Measurements from ENCODE around the gene HOXB9.

Gene HOXB9

GRCh38 chr17:48622857-48623256 is 3.3 kb downstream of the HOXB9 start:
- TF ChIP-seq, protein P1, sequence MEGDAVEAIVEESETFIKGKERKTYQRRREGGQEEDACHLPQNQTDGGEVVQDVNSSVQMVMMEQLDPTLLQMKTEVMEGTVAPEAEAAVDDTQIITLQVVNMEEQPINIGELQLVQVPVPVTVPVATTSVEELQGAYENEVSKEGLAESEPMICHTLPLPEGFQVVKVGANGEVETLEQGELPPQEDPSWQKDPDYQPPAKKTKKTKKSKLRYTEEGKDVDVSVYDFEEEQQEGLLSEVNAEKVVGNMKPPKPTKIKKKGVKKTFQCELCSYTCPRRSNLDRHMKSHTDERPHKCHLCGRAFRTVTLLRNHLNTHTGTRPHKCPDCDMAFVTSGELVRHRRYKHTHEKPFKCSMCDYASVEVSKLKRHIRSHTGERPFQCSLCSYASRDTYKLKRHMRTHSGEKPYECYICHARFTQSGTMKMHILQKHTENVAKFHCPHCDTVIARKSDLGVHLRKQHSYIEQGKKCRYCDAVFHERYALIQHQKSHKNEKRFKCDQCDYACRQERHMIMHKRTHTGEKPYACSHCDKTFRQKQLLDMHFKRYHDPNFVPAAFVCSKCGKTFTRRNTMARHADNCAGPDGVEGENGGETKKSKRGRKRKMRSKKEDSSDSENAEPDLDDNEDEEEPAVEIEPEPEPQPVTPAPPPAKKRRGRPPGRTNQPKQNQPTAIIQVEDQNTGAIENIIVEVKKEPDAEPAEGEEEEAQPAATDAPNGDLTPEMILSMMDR (IDR thresholded peaks at IDR 0.05; ENCODE audit: insufficient read depth, low read length, missing control alignments): no peak
- CTCF ChIA-PET: interaction anchor here (0.6 to 12.1 kb wide), 14 partner anchors 8 to 407 kb away, joined by 3 to 185 read pairs (median 6); partner anchors contain the start of gene HOXB8
- POLR2A ChIA-PET: no interaction called here
- no peak for DNase-seq (ENCODE audit: low read depth, low spot score)
- no peak overlapping the region for H3K4me3 ChIP-seq (ENCODE audit: low read depth, low read length)

- ChIA-PET POLR2A (no interaction called here), CTCF (interaction anchor here (0.7 to 12.1 kb wide), 15 partner anchors 9 to 406 kb away, joined by 3 to 185 read pairs (median 4); no protein-coding TSS in a partner anchor)
- H3K4me3 ChIP-seq (ENCODE audit: low read depth, low read length): no peak overlapping the region
- TF ChIP-seq, protein P1 (IDR thresholded peaks at IDR 0.05; ENCODE audit: insufficient read depth, low read length, missing control alignments): no peak
- no peak for DNase-seq (ENCODE audit: low read depth, low spot score)
Measured at GRCh38 chr17:48621410-48622392, 4.5 kb downstream of the HOXB9 start.

GRCh38 chr17:48620461-48621139 is 5.6 kb downstream of the HOXB9 start:
- ChIA-PET CTCF (interaction anchor here (0.7 to 12.1 kb wide), 11 partner anchors 8 to 358 kb away, joined by 3 to 185 read pairs (median 4); no protein-coding TSS in a partner anchor), POLR2A (no interaction called here)
- TF ChIP-seq, protein P1 (IDR thresholded peaks at IDR 0.05; ENCODE audit: insufficient read depth, low read length, missing control alignments): no peak
- H3K4me3 ChIP-seq (ENCODE audit: low read depth, low read length): no peak overlapping the region
- DNase-seq (ENCODE audit: low read depth, low spot score): no peak

DNA sequence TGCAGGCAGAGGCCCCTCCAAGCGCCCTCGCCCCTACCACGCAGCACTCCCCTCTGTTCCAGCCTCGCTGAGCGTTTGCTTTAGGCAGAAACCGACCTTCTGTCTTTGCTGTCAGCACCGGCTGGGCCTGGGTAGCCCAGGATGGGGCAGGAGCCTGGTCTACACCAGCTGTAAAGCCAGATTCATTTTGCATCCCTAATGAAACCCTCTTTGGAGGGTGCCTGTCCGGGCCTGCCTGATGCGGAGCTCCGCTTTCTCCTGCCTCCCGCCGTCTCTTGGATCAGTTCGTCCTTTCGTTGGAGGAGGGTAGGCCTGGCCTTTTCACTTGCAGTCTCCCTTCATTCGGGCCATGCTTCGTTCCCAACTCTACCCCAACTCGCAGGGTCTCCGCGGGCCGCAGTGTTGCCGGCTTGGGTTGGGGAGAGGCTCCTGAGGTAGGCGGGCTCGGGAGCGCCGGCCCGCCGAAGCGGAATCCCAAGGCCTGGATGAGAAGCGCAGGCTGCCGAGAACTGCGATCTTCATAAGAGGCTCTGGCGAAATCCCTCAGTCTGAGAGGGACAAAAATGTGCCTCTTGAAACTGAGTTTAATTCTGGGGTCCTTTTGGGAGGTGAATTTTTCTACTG is 6.2 kb downstream of the HOXB9 start:
- CTCF ChIA-PET: interaction anchor here (1.1 to 12.1 kb wide), 8 partner anchors 13 to 465 kb away, joined by 3 to 185 read pairs (median 16); no protein-coding TSS in a partner anchor
- POLR2A ChIA-PET: no interaction called here
- H3K4me3 ChIP-seq (ENCODE audit: low read depth, low read length): no peak overlapping the region
- TF ChIP-seq, protein P1 (IDR thresholded peaks at IDR 0.05; ENCODE audit: insufficient read depth, low read length, missing control alignments): no peak
- DNase-seq (ENCODE audit: low read depth, low spot score): no peak

DNA sequence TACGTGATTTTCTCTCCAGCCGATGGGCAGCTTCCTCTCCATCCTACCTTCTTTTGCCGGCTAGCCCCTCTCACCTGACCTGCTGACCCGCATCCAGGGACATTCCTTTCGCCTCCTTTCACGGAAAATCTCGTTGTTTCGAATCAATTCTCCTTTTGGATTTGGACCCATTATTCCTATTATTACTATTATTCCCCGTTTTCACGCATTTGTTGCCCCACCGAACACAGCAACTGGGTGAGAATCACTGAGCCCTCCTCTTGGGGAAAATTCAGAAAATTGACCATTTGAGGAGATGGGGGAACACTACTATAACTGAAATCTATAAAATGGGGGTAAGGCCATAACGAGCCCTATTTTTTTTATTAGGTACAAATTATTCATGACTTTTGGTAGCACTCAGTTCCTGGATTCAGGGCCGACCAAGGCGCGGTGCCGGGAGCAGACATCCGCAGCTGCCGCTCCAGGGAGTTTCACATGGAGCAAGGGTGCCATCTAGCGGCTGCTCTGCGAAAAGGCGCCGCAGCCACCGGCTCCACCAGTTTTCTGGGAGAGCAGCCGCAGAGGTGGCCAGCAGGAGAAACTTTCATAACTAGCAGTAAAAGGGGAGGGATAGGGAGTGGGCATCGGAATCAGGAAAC is 7.8 kb downstream of the HOXB9 start:
- no peak for DNase-seq (ENCODE audit: low read depth, low spot score)
- TF ChIP-seq, protein P1 (IDR thresholded peaks at IDR 0.05; ENCODE audit: insufficient read depth, low read length, missing control alignments): peak; percentile 88
- H3K4me3 ChIP-seq (ENCODE audit: low read depth, low read length): peak overlapping the region; percentile 29
- ChIA-PET CTCF (interaction anchor here (0.6 to 12.1 kb wide), 50 partner anchors 8 to 619 kb away, joined by 3 to 185 read pairs (median 4); partner anchors contain the start of genes HOXB3, HOXB5, HOXB6 and HOXB9), POLR2A (interaction anchor here (1.0 kb wide), 1 partner anchor 20 kb away, joined by 4 read pairs; no protein-coding TSS in a partner anchor)

All from AG04449 (cell line).